HepG2 (cell line): ENCODE measurements around the gene FBXO11. TPM values are rescaled to one million over a fixed set of nuclear protein-coding genes. Genes with fewer than 3 reads are reported as not detected.

Experiments used
- ATAC-seq: fragments of 200-7000 bp; cut with Tn5 transposase; 3 replicates; pipeline ENCODE4 v1.9.1; 2020; ENCODE audit warnings: mild to moderate bottlenecking, moderate library complexity
- BruUV-seq: library from RNA; stranded (reverse); fragments of 400-500 nt; replicated peaks from 2 replicates; lab custom pipeline; 2021; lab: Mats Ljungman, UMichigan
- CTCF ChIA-PET: fragments of 300-600 bp; formaldehyde crosslinking; extraction: SDS; loops from one replicate; lab custom pipeline; 2021; ENCODE audit warnings: low total read pairs, inconsistent platforms, low intra/inter-chr PET ratio; lab: Yijun Ruan, JAX
- POLR2A ChIA-PET: fragments of 350-600 bp; sonication (Branson Sonifier 250); formaldehyde crosslinking; loops from one replicate; lab custom pipeline; 2020; ENCODE audit warnings: antibody characterized with exemption, inconsistent platforms; lab: Yijun Ruan, JAX
- DNase-seq: peaks from one replicate; pipeline ENCODE4 v3.0.0-alpha.2; 2015; ENCODE audit warnings: low spot score
- FAIRE-seq: peaks from 3 replicates; lab custom pipeline; 2011; peaks lifted over from hg19 to GRCh38; lab: Jason Lieb, UNC
- H2AFZ ChIP-seq: one replicate; pipeline ENCODE4 v1.6.1; 2011; ENCODE audit warnings: low read length, inconsistent platforms
- H3K27ac ChIP-seq: fragments of 300-600 bp; 3 replicates; pipeline ENCODE4 v1.8.0; 2011; ENCODE audit warnings: mixed run types, mild to moderate bottlenecking, mixed read lengths, low read length, inconsistent platforms; ENCODE audit not compliant: insufficient read depth; ENCODE audit errors: extremely low read length
- H3K27me3 ChIP-seq, 2 experiments: fragments of 200-600 bp in 1 of 2; 2 replicates in 1 of 2; 3 replicates in 1 of 2; pipeline versions ENCODE4 v1.6.0 to v1.8.0; 2011; ENCODE audit warnings: low read length in 2 of 2, mild to moderate bottlenecking in 2 of 2, moderate library complexity in 2 of 2, inconsistent platforms in 1 of 2; ENCODE audit not compliant: insufficient read depth in 2 of 2, control insufficient read depth in 1 of 2
- H3K36me3 ChIP-seq, 2 experiments: fragments of 200-600 bp in 1 of 2; replicated peaks in 1 of 2; 2 replicates in 1 of 2; 3 replicates in 1 of 2; pipeline versions ENCODE4 v1.5.1 to v1.8.0; 2011; ENCODE audit warnings: low read length in 2 of 2, inconsistent platforms in 1 of 2; ENCODE audit not compliant: insufficient read depth in 2 of 2, control insufficient read depth in 1 of 2
- H3K4me1 ChIP-seq: 2 replicates; pipeline ENCODE4 v1.5.1; 2012; ENCODE audit warnings: low read length, inconsistent platforms; ENCODE audit not compliant: insufficient read depth
- H3K4me2 ChIP-seq: 2 replicates; pipeline ENCODE4 v1.6.0; 2011; ENCODE audit warnings: low read depth, low read length, inconsistent platforms
- H3K4me3 ChIP-seq, 3 experiments: fragments of 200-600 bp in 1 of 3; sonication (generic), shearing (Covaris generic) in 1 of 3; replicated peaks in 1 of 3; 2 replicates each; pipeline ENCODE4 v1.5.1; 2011 to 2016; ENCODE audit warnings: low read length in 3 of 3, inconsistent platforms in 2 of 3, low read depth in 2 of 3, mild to moderate bottlenecking in 2 of 3, control low read depth in 1 of 3, mixed read lengths in 1 of 3; ENCODE audit not compliant: insufficient read depth in 1 of 3
- H3K79me2 ChIP-seq: one replicate; pipeline ENCODE4 v1.6.1; 2011; ENCODE audit warnings: low read length, inconsistent platforms; ENCODE audit not compliant: insufficient read depth
- H3K9ac ChIP-seq: 2 replicates; pipeline ENCODE4 v1.6.0; 2011; ENCODE audit warnings: mild to moderate bottlenecking, low read depth, low read length, inconsistent platforms; ENCODE audit not compliant: insufficient read depth
- H3K9me3 ChIP-seq: 2 replicates; pipeline ENCODE4 v1.5.1; 2012; ENCODE audit warnings: mild to moderate bottlenecking, low read length
- H4K20me1 ChIP-seq: 2 replicates; pipeline ENCODE4 v1.6.0; 2011; ENCODE audit warnings: inconsistent platforms, mild to moderate bottlenecking, low read length, moderate library complexity; ENCODE audit not compliant: insufficient read depth
- CTCF ChIP-seq: sonication (generic); formaldehyde crosslinking; IDR thresholded peaks from 2 replicates; pipeline ENCODE4 v1.5.0; 2020; ENCODE audit warnings: mild to moderate bottlenecking, missing genetic modification reagents, moderate library complexity
- DNMT1 ChIP-seq: sonication (generic); formaldehyde crosslinking; IDR thresholded peaks from 2 replicates; pipeline ENCODE4 v1.5.1; 2020; ENCODE audit warnings: mild to moderate bottlenecking, missing genetic modification reagents
- IRF9 ChIP-seq: sonication (generic); formaldehyde crosslinking; IDR thresholded peaks from 2 replicates; pipeline ENCODE4 v1.8.0; 2022; ENCODE audit warnings: missing genetic modification reagents, mild to moderate bottlenecking, borderline replicate concordance
- SNAPC4 ChIP-seq: sonication (generic); formaldehyde crosslinking; IDR thresholded peaks from 2 replicates; pipeline ENCODE4 v1.4.0; 2020; ENCODE audit warnings: mild to moderate bottlenecking, missing genetic modification reagents
- SOX5 ChIP-seq: IDR thresholded peaks from 2 replicates; pipeline ENCODE4 v1.6.1; 2016; ENCODE audit warnings: borderline replicate concordance
- ZNF329 ChIP-seq: sonication (generic); formaldehyde crosslinking; IDR thresholded peaks from 2 replicates; pipeline ENCODE4 v1.9.0; 2021; ENCODE audit warnings: low read depth, mild to moderate bottlenecking, missing genetic modification reagents
- WGBS: methylation state at CpG from one replicate; pipeline ENCODE4 v1.1.6; 2017; ENCODE audit warnings: low lambda C conversion rate; 5-methylcytosine and 5-hydroxymethylcytosine counted together
- in situ Hi-C: cut with HindIII; loops from 2 replicates; pipeline ENCODE4 v1.10.0; 2017; ENCODE audit warnings: low pct_unique_long_range_greater_than_20kb; ENCODE audit not compliant: extremely low pct_ligation_motif_present
- intact Hi-C: fragments of 100-400 bp; cut with micrococcal nuclease; formaldehyde crosslinking; loops from one replicate; pipeline ENCODE4 v1.10.0; 2022; ENCODE audit not compliant: unreplicated experiment
- polyA plus RNA-seq, 8 experiments: library from polyadenylated mRNA; depleted of rRNA in 3 of 8; stranded (reverse) in 7 of 8; unstranded in 1 of 8; fragments of >200 nt; fragmentation: Illumina TruSeq in 4 of 8; extraction: Trizol in 4 of 8; gene quantifications; 2 replicates each; pipeline versions ENCODE4 v1.2.1 to v1.2.3, GENCODE V29; 2011 to 2016; ENCODE audit warnings: low read depth in 4 of 8, missing spikeins in 1 of 8, mixed read lengths in 1 of 8; ENCODE audit not compliant: insufficient read depth in 1 of 8
- total RNA-seq, 5 experiments: library from RNA; depleted of rRNA; stranded (reverse); fragments of >200 nt; fragmentation: Illumina TruSeq; extraction: Trizol; gene quantifications; 2 replicates each; pipeline ENCODE4 v1.2.3, GENCODE V29; 2016; ENCODE audit warnings: low read depth in 1 of 5

FBXO11 gene
- total and polyA plus RNA-seq, 2 of the 13 experiments (the other 11 are each of a cell fraction or from before 2014, with no cell fraction given), result 27.9 to 47.6 TPM

- TF ChIP-seq SOX5 (no peak), CTCF (no peak), IRF9 (CRISPR knock-in tag) (no peak), ZNF329 (CRISPR knock-in tag) (no peak), SNAPC4 (no peak), DNMT1 (CRISPR knock-in tag) (no peak)
- no peak for DNase-seq
These were observed 128.9 kb downstream of the FBXO11 start for GRCh38 chr2:47777277-47777937.

More at GRCh38 chr2:47777277-47777937, 128.9 kb downstream of the FBXO11 start:
- ChIA-PET CTCF (no interaction called here), POLR2A (no interaction called here)
- BruUV-seq, result no TSS peak
- Histone ChIP-seq H3K9me3 (no peaks in the 10 kb centered on the region), H3K36me3 (no peaks in the 10 kb centered on the region), H3K4me3 (peak overlapping the region in 1 of 3 experiments; percentile 34; a peak in 2 of 6 replicates), H3K27ac (no peak overlapping the region), H2AFZ (peak overlapping the region; percentile 50), H3K4me1 (peaks cover 25% of the 10 kb centered on the region), H3K9ac (no peak overlapping the region), H3K4me2 (peak overlapping the region; percentile 51), H3K79me2 (no peaks in the 10 kb centered on the region), H4K20me1 (no peaks in the 10 kb centered on the region), H3K27me3 (peaks cover 0 to 29% of the 10 kb centered on the region in 2 experiments; a peak in 3 of 5 replicates)
- peak; percentile 10; the same call in 1 of the 3 replicates for ATAC-seq
- in situ Hi-C loops (no loop called here), intact Hi-C loops (no loop called here)
- 20% methylated on average over 13 of the region's 13 CpGs for WGBS
- FAIRE-seq, result no peak
